CD4-positive, alpha-beta T cell (primary cell): ENCODE measurements around the gene PPARG. TPM values are rescaled to one million over a fixed set of nuclear protein-coding genes. Genes with fewer than 3 reads are reported as not detected.
A peak's percentile ranks its signal among the peaks of the same experiment; 100 is the strongest.

Experiments used
- ATAC-seq: fragments of 200-7000 bp; cut with Tn5 transposase; one replicate; pipeline ENCODE4 v1.10.0; 2022; ENCODE audit warnings: mild to moderate bottlenecking; ENCODE audit not compliant: poor library complexity
- CTCF ChIA-PET: fragments of 350-600 bp; sonication (Branson Sonifier 250); formaldehyde crosslinking; loops from one replicate; lab custom pipeline; 2021; ENCODE audit warnings: antibody characterized with exemption, inconsistent platforms; lab: Charles Lee
- POLR2A ChIA-PET: fragments of 350-600 bp; sonication (Branson Sonifier 250); formaldehyde crosslinking; loops from one replicate; lab custom pipeline; 2021; ENCODE audit warnings: antibody characterized with exemption, inconsistent platforms; lab: Charles Lee
- DNase-seq, 14 experiments: peaks; one replicate each; pipeline ENCODE4 v3.0.0-alpha.2; 2013 to 2020; ENCODE audit warnings: mixed read lengths in 2 of 14
- H3K27ac ChIP-seq, 2 donors: one replicate each; pipeline versions ENCODE4 v1.5.1 to v1.7.0; 2013; ENCODE audit warnings: low read length in 2 of 2, low read depth in 1 of 2, mild to moderate bottlenecking in 1 of 2
- H3K27me3 ChIP-seq, 2 experiments: 1 replicate in 1 of 2; 2 replicates in 1 of 2; pipeline versions ENCODE4 v1.6.1 to v1.7.0; 2013; ENCODE audit warnings: low read length in 2 of 2, control low read depth in 1 of 2, mild to moderate bottlenecking in 1 of 2, moderate library complexity in 1 of 2; ENCODE audit not compliant: insufficient read depth in 2 of 2, control insufficient read depth in 1 of 2
- H3K36me3 ChIP-seq: one replicate; pipeline ENCODE4 v1.6.1; 2013; ENCODE audit warnings: low read length, control low read depth; ENCODE audit not compliant: insufficient read depth
- H3K4me1 ChIP-seq: one replicate; pipeline ENCODE4 v1.6.1; 2013; ENCODE audit warnings: low read length, control low read depth; ENCODE audit not compliant: insufficient read depth
- H3K4me3 ChIP-seq: one replicate; pipeline ENCODE4 v1.5.1; 2013; ENCODE audit warnings: mild to moderate bottlenecking, low read length, moderate library complexity
- H3K9me3 ChIP-seq, 2 experiments: 1 replicate in 1 of 2; 2 replicates in 1 of 2; pipeline versions ENCODE4 v1.6.1 to v1.7.0; 2013; ENCODE audit warnings: low read length in 2 of 2, mild to moderate bottlenecking in 2 of 2, control low read depth in 1 of 2, moderate library complexity in 1 of 2; ENCODE audit not compliant: control insufficient read depth in 1 of 2, insufficient read depth in 1 of 2
- H3K27ac Mint-ChIP-seq: one replicate; pipeline ENCODE4 v1.8.0; 2020; ENCODE audit warnings: mixed read lengths
- H3K27me3 Mint-ChIP-seq: one replicate; pipeline ENCODE4 v1.8.0; 2021; ENCODE audit warnings: mixed read lengths
- H3K36me3 Mint-ChIP-seq: one replicate; pipeline ENCODE4 v1.8.0; 2021; ENCODE audit warnings: low read depth, mixed read lengths
- H3K4me1 Mint-ChIP-seq: one replicate; pipeline ENCODE4 v1.8.0; 2021; ENCODE audit warnings: low read depth, mixed read lengths
- H3K4me3 Mint-ChIP-seq: one replicate; pipeline ENCODE4 v1.8.0; 2020; ENCODE audit warnings: mild to moderate bottlenecking, mixed read lengths
- H3K9me3 Mint-ChIP-seq: one replicate; pipeline ENCODE4 v1.8.0; 2020; ENCODE audit warnings: mixed read lengths
- intact Hi-C, 2 experiments: fragments of 100-400 bp; cut with DNase I in 1 of 2; cut with micrococcal nuclease in 1 of 2; formaldehyde crosslinking; loops; one replicate each; pipeline versions ENCODE4 v1.15.1 to v1.9.0; 2023 to 2025; cut with DNase I, micrococcal nuclease
- total RNA-seq, 174 experiments: library from RNA in 2 of 174; stranded (reverse) in 2 of 174; gene quantifications; one replicate each; pipeline ENCODE4 v1.2.3 and lab custom pipeline; 2021 to 2026
- TF ChIP-seq, protein P1 (sequence below): fragments of 200-600 bp; IDR thresholded peaks from one replicate; pipeline ENCODE4 v1.8.0; 2022; ENCODE audit warnings: antibody characterized with exemption, mild to moderate bottlenecking

The PPARG gene
- total RNA-seq, 2 experiments from 2014 or later = 0.27 to 0.75 TPM

DNA sequence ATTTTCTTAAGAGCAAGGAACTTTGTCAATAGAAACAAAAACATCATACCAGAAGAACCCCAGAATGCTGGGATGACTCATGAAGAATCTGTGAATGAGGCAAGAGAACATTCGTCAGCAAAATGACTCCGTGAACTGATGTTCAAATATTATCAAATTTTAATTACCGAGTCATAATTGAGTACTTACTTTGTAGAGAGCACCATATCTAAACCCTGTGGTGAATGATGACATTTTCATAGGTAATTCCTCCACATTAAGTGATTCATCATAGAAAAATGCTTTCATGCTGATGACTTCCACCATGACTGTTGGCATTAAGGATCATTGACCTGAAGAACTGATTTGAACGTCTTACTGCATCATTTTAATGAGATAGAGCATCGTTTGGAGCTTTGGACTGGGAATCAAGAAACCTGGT, 56.3 kb downstream of the PPARG start:
- POLR2A ChIA-PET = no interaction called here
- intact Hi-C loops = no loop called here
- Histone ChIP-seq H3K27me3 (peaks cover 0 to 4% of the 10 kb centered on the region in 2 experiments), H3K9me3 (no peaks in the 10 kb centered on the region), H3K4me1 (no peaks in the 10 kb centered on the region), H3K36me3 (no peaks in the 10 kb centered on the region), H3K27ac (no peak overlapping the region), H3K4me3 (no peak overlapping the region)
- Mint-ChIP-seq H3K27ac (no peak overlapping the region), H3K4me3 (no peak overlapping the region), H3K27me3 (peaks cover 12% of the 10 kb centered on the region), H3K4me1 (peaks cover 7% of the 10 kb centered on the region), H3K36me3 (no peaks in the 10 kb centered on the region), H3K9me3 (no peaks in the 10 kb centered on the region)
- DNase-seq = peak in 2 of 14 experiments; percentile 17 to 42
- no peak for ATAC-seq
- CTCF ChIA-PET = interaction anchor here (0.9 kb wide), 1 partner anchor 9 kb away, joined by 3 read pairs; no protein-coding TSS in a partner anchor
- TF ChIP-seq, protein P1, sequence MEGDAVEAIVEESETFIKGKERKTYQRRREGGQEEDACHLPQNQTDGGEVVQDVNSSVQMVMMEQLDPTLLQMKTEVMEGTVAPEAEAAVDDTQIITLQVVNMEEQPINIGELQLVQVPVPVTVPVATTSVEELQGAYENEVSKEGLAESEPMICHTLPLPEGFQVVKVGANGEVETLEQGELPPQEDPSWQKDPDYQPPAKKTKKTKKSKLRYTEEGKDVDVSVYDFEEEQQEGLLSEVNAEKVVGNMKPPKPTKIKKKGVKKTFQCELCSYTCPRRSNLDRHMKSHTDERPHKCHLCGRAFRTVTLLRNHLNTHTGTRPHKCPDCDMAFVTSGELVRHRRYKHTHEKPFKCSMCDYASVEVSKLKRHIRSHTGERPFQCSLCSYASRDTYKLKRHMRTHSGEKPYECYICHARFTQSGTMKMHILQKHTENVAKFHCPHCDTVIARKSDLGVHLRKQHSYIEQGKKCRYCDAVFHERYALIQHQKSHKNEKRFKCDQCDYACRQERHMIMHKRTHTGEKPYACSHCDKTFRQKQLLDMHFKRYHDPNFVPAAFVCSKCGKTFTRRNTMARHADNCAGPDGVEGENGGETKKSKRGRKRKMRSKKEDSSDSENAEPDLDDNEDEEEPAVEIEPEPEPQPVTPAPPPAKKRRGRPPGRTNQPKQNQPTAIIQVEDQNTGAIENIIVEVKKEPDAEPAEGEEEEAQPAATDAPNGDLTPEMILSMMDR = no peak

DNA sequence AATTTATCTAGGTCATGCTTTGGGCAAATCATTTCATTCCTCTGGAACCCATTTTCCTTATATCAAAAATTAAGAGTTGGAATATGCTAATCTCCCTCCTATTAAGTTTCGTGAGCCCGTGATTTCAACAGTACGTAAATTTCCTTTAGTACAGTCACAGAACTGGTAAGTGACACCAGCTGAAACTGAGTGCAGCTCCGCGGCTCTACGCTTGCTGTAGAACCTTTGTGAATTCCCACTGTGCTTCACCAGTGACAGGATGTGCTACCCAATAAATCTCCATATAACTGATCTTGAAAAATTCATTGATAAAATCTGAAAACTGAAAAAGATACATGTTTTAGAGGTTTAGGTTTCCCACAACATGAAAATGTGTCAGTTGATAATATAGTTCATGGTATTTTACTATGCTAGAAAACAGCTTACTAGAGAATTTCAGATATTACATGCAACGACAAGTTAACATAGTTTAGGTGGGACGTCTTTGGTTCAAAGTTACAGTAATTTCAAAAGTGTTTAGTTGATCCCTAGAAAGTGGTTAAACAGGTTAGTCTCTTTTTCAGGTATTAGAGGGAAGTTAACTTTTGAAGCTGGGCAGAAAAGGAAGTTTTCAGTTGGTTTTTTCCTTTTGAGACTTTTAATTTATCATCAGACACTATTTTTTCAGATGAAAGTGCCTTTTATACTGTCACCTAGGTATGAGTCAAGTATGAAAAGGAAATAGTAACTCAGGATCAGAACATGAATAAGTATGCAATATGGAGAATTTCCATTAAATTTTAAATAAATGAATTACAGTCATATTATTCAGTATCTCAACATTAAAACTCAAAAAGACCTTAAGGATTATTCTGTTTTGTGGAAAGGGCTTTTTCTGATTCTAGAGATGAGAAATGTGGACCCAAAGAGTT, 57.0 kb downstream of the PPARG start:
- intact Hi-C loops = no loop called here
- H3K36me3 ChIP-seq = no peaks in the 10 kb centered on the region
- H3K4me1 ChIP-seq = no peaks in the 10 kb centered on the region
- H3K27ac ChIP-seq = no peak overlapping the region
- H3K4me3 ChIP-seq = no peak overlapping the region
- H3K9me3 ChIP-seq = no peaks in the 10 kb centered on the region
- Mint-ChIP-seq H3K36me3 (no peaks in the 10 kb centered on the region), H3K4me1 (peaks cover 7% of the 10 kb centered on the region), H3K9me3 (no peaks in the 10 kb centered on the region), H3K27ac (no peak overlapping the region), H3K4me3 (no peak overlapping the region), H3K27me3 (peaks cover 12% of the 10 kb centered on the region)
- H3K27me3 ChIP-seq = peaks cover 0 to 4% of the 10 kb centered on the region in 2 experiments
- ATAC-seq (no peak), DNase-seq (no peak)
- CTCF ChIA-PET = interaction anchor here (0.9 kb wide), 1 partner anchor 10 kb away, joined by 3 read pairs; no protein-coding TSS in a partner anchor
- TF ChIP-seq, protein P1 = no peak
- POLR2A ChIA-PET = no interaction called here

DNA sequence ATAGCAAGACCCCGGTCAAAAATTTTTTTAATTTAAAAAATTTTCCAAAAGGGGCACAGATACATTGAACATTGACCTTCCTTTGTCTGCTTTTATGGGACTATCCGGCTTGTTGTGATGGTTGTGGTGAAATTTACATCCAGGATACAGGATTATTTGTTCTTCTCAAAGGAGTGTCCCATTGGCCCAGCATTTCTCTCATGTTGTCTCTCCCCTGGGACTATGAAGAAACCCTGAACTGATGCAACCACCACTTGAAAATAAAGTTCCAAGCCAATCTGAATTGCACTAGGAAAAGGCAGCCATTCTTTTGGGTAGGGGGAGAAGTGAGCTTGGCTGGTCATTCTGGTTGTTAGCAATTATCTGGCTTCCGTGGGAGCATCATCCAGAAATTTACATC, 58.4 kb downstream of the PPARG start:
- intact Hi-C loops = no loop called here
- no peak for ATAC-seq
- H3K4me3 Mint-ChIP-seq = no peak overlapping the region
- peaks cover 17% of the 10 kb centered on the region for H3K27me3 Mint-ChIP-seq
- H3K36me3 Mint-ChIP-seq = no peaks in the 10 kb centered on the region
- ChIA-PET POLR2A (no interaction called here), CTCF (no interaction called here)
- no peak for DNase-seq
- no peaks in the 10 kb centered on the region for H3K36me3 ChIP-seq
- H3K27me3 ChIP-seq = peaks cover 0 to 4% of the 10 kb centered on the region in 2 experiments
- no peak overlapping the region for H3K4me3 ChIP-seq
- H3K27ac ChIP-seq = no peak overlapping the region
- no peaks in the 10 kb centered on the region for H3K9me3 Mint-ChIP-seq
- H3K4me1 Mint-ChIP-seq = peaks cover 7% of the 10 kb centered on the region
- no peaks in the 10 kb centered on the region for H3K4me1 ChIP-seq
- no peak overlapping the region for H3K27ac Mint-ChIP-seq
- TF ChIP-seq, protein P1 = no peak
- no peaks in the 10 kb centered on the region for H3K9me3 ChIP-seq
